Glomerular endothelial cell (primary cell): ENCODE measurements around the gene TNK2. TPM values are rescaled to one million over a fixed set of nuclear protein-coding genes. Genes with fewer than 3 reads are reported as not detected.

Experiments
- DNase-seq: peaks from one replicate; pipeline ENCODE4 v3.0.0-alpha.2; 2011; ENCODE audit warnings: low read depth, low spot score; ENCODE audit errors: extremely low read depth
- total RNA-seq: library from RNA; depleted of rRNA; stranded (reverse); fragments of >200 nt; gene quantifications from 2 replicates; pipeline ENCODE4 v1.2.3, GENCODE V29; 2015

The TNK2 gene
- total RNA-seq, 1 donor from 2014 or later, result 40.9 TPM

- DNase-seq, result no peak
Observed at GRCh38 chr3:195900436-195901355, 7.7 kb downstream of the TNK2 start.

GRCh38 chr3:195899701-195900435 is 8.5 kb downstream of the TNK2 start:
- DNase-seq, result no peak

- no peak for DNase-seq
Observed at GRCh38 chr3:195897853-195898415, 10.4 kb downstream of the TNK2 start.

GRCh38 chr3:195897081-195897852 is 11.1 kb downstream of the TNK2 start:
- DNase-seq, result no peak

- no peak for DNase-seq
Observed at GRCh38 chr3:195896361-195897080, 11.8 kb downstream of the TNK2 start.

- no peak for DNase-seq
Observed at GRCh38 chr3:195895861-195896360, 12.4 kb downstream of the TNK2 start.

- no peak for DNase-seq
Observed at GRCh38 chr3:195895078-195895860, 13.1 kb downstream of the TNK2 start.

- no peak for DNase-seq
Observed at GRCh38 chr3:195893916-195894465, 14.4 kb downstream of the TNK2 start.

GRCh38 chr3:195893516-195893915 is 14.8 kb downstream of the TNK2 start:
- no peak for DNase-seq

- DNase-seq, result no peak
Observed at GRCh38 chr3:195893044-195893395, 15.3 kb downstream of the TNK2 start.

- DNase-seq, result no peak
Observed at GRCh38 chr3:195892105-195893043, 16.0 kb downstream of the TNK2 start.

GRCh38 chr3:195891431-195892104 is 16.8 kb downstream of the TNK2 start:
- no peak for DNase-seq

- DNase-seq, result no peak
Observed at GRCh38 chr3:195889870-195890295, 18.5 kb downstream of the TNK2 start.

GRCh38 chr3:195888981-195889869 is 19.1 kb downstream of the TNK2 start:
- DNase-seq, result no peak

- DNase-seq, result no peak
Observed at GRCh38 chr3:195888311-195888761, 20.0 kb downstream of the TNK2 start.

GRCh38 chr3:195887670-195888069 is 20.7 kb downstream of the TNK2 start:
- DNase-seq, result no peak
